IMR-90 (cell line): ENCODE data around the gene TCF7L2. TPM values are rescaled to one million over a fixed set of nuclear protein-coding genes. Genes with fewer than 3 reads are reported as not detected.

ENCODE experiments used
- ATAC-seq: fragments of 200-7000 bp; cut with Tn5 transposase; 2 replicates; pipeline ENCODE4 v1.9.1; 2020; ENCODE audit warnings: low read depth, mild to moderate bottlenecking, moderate library complexity
- BruUV-seq: library from RNA; stranded (reverse); fragments of 400-500 nt; replicated peaks from 2 replicates; lab custom pipeline; 2021; lab: Mats Ljungman, UMichigan
- CTCF ChIA-PET: fragments of 300-600 bp; formaldehyde crosslinking; extraction: SDS; loops from one replicate; lab custom pipeline; 2021; ENCODE audit warnings: antibody characterized with exemption; lab: Yijun Ruan, JAX
- POLR2A ChIA-PET: fragments of 300-600 bp; sonication (Branson Sonifier 250); formaldehyde crosslinking; loops from one replicate; lab custom pipeline; 2022; ENCODE audit warnings: antibody characterized with exemption; ENCODE audit not compliant: unreplicated experiment; lab: Charles Lee
- DNase-seq: peaks from one replicate; pipeline ENCODE4 v3.0.0; 2013
- H2AFZ ChIP-seq: replicated peaks from 2 replicates; pipeline ENCODE3; 2013; ENCODE audit warnings: low read length, mild to moderate bottlenecking; ENCODE audit not compliant: poor library complexity
- H2AK5ac ChIP-seq: 2 replicates; pipeline ENCODE4 v1.6.1; 2013; ENCODE audit warnings: low read depth, low read length, inconsistent platforms
- H2AK9ac ChIP-seq: replicated peaks from 2 replicates; pipeline ENCODE3; 2013; ENCODE audit warnings: mild to moderate bottlenecking, low read depth, low read length, moderate library complexity; ENCODE audit not compliant: poor library complexity
- H2BK120ac ChIP-seq: 2 replicates; pipeline ENCODE4 v1.6.1; 2013; ENCODE audit warnings: low read depth, low read length, inconsistent platforms
- H2BK15ac ChIP-seq: 3 replicates; pipeline ENCODE4 v1.6.1; 2013; ENCODE audit warnings: low read depth, low read length, inconsistent platforms
- H2BK20ac ChIP-seq: 2 replicates; pipeline ENCODE4 v1.6.1; 2013; ENCODE audit warnings: low read depth, mild to moderate bottlenecking, inconsistent platforms, low read length, moderate library complexity
- H2BK5ac ChIP-seq: 2 replicates; pipeline ENCODE4 v1.6.1; 2013; ENCODE audit warnings: mild to moderate bottlenecking, low read depth, low read length, inconsistent platforms; ENCODE audit not compliant: poor library complexity, severe bottlenecking
- H3K14ac ChIP-seq: replicated peaks from 2 replicates; pipeline ENCODE4 v1.6.1; 2013; ENCODE audit warnings: low read depth, low read length, inconsistent platforms
- H3K18ac ChIP-seq: 2 replicates; pipeline ENCODE4 v1.6.1; 2013; ENCODE audit warnings: low read depth, low read length, control low read depth
- H3K23ac ChIP-seq: 2 replicates; pipeline ENCODE4 v1.6.1; 2013; ENCODE audit warnings: low read depth, low read length, inconsistent platforms
- H3K27ac ChIP-seq: 2 replicates; pipeline ENCODE4 v1.5.1; 2013; ENCODE audit warnings: mild to moderate bottlenecking, control low read depth, low read length; ENCODE audit not compliant: insufficient read depth
- H3K27me3 ChIP-seq: 2 replicates; pipeline ENCODE4 v1.6.1; 2013; ENCODE audit warnings: low read length; ENCODE audit not compliant: control insufficient read depth, insufficient read depth
- H3K36me3 ChIP-seq: 2 replicates; pipeline ENCODE4 v1.6.1; 2013; ENCODE audit warnings: low read length, mixed read lengths; ENCODE audit not compliant: control insufficient read depth, insufficient read depth
- H3K4ac ChIP-seq: 2 replicates; pipeline ENCODE4 v1.6.1; 2013; ENCODE audit warnings: low read depth, low read length, inconsistent platforms
- H3K4me1 ChIP-seq: 2 replicates; pipeline ENCODE4 v1.6.1; 2013; ENCODE audit warnings: low read length, mixed read lengths; ENCODE audit not compliant: control insufficient read depth, insufficient read depth
- H3K4me2 ChIP-seq: 2 replicates; pipeline ENCODE4 v1.6.1; 2013; ENCODE audit warnings: low read depth, mild to moderate bottlenecking, control low read depth, low read length, moderate library complexity
- H3K4me3 ChIP-seq: 2 replicates; pipeline ENCODE4 v1.5.1; 2013; ENCODE audit warnings: low read depth, mild to moderate bottlenecking, control low read depth, low read length, moderate library complexity; ENCODE audit not compliant: insufficient read depth
- H3K56ac ChIP-seq: 2 replicates; pipeline ENCODE4 v1.6.1; 2013; ENCODE audit warnings: low read length, inconsistent platforms; ENCODE audit not compliant: insufficient read depth; ENCODE audit errors: extremely low read depth
- H3K79me1 ChIP-seq, 2 experiments: 2 replicates each; pipeline ENCODE4 v1.6.1; 2013; ENCODE audit warnings: low read length in 2 of 2, inconsistent platforms in 1 of 2, low read depth in 1 of 2
- H3K9ac ChIP-seq: 2 replicates; pipeline ENCODE4 v1.6.1; 2013; ENCODE audit warnings: low read depth, low read length, control low read depth
- H3K9me1 ChIP-seq: 2 replicates; pipeline ENCODE4 v1.6.1; 2013; ENCODE audit warnings: low read length, inconsistent platforms; ENCODE audit not compliant: insufficient read depth
- H3K9me3 ChIP-seq: 2 replicates; pipeline ENCODE4 v1.6.1; 2013; ENCODE audit warnings: low read length; ENCODE audit not compliant: control insufficient read depth, insufficient read depth
- H4K20me1 ChIP-seq: 2 replicates; pipeline ENCODE4 v1.6.1; 2013; ENCODE audit warnings: low read length, inconsistent platforms; ENCODE audit not compliant: insufficient read depth
- H4K5ac ChIP-seq: 2 replicates; pipeline ENCODE4 v1.6.1; 2013; ENCODE audit warnings: mild to moderate bottlenecking, low read depth, low read length, control low read depth
- H4K8ac ChIP-seq, 2 experiments: 2 replicates each; pipeline ENCODE4 v1.6.1; 2013; ENCODE audit warnings: low read depth in 2 of 2, low read length in 2 of 2, control low read depth in 1 of 2, inconsistent platforms in 1 of 2
- H4K91ac ChIP-seq: 2 replicates; pipeline ENCODE4 v1.6.1; 2013; ENCODE audit warnings: low read depth, low read length, inconsistent platforms; ENCODE audit not compliant: insufficient read depth
- BHLHE40 ChIP-seq: fragments of 150-350 bp; IDR thresholded peaks from 2 replicates; pipeline ENCODE4 v1.6.1; 2016; ENCODE audit warnings: mild to moderate bottlenecking, low read depth, low read length
- CEBPB ChIP-seq: IDR thresholded peaks from 2 replicates; pipeline ENCODE4 v1.6.1; 2012; ENCODE audit warnings: low read depth, low read length, improper control_type of control experiment
- CHD1 ChIP-seq: IDR thresholded peaks from 2 replicates; pipeline ENCODE4 v1.6.1; 2012; ENCODE audit warnings: low read depth, low read length, improper control_type of control experiment
- ELK1 ChIP-seq: fragments of 150-350 bp; IDR thresholded peaks from 2 replicates; pipeline ENCODE4 v1.6.1; 2016; ENCODE audit warnings: low read depth, mild to moderate bottlenecking, low read length, moderate library complexity, borderline replicate concordance
- FOS ChIP-seq: fragments of 150-350 bp; IDR thresholded peaks from 2 replicates; pipeline ENCODE4 v1.6.1; 2016; ENCODE audit warnings: low read depth, low read length
- MAFK ChIP-seq: IDR thresholded peaks from 2 replicates; pipeline ENCODE4 v1.6.1; 2012; ENCODE audit warnings: low read depth, low read length, improper control_type of control experiment
- MAZ ChIP-seq: IDR thresholded peaks from 2 replicates; pipeline ENCODE4 v1.6.1; 2012; ENCODE audit warnings: low read depth, mild to moderate bottlenecking, low read length, improper control_type of control experiment, moderate library complexity, borderline replicate concordance
- MXI1 ChIP-seq: IDR thresholded peaks from 2 replicates; pipeline ENCODE4 v1.6.1; 2012; ENCODE audit warnings: low read depth, mild to moderate bottlenecking, low read length, moderate library complexity, borderline replicate concordance
- POLR2A ChIP-seq: IDR thresholded peaks from 2 replicates; pipeline ENCODE4 v1.6.1; 2012; ENCODE audit warnings: mild to moderate bottlenecking, low read depth, low read length
- RAD21 ChIP-seq: IDR thresholded peaks from 2 replicates; pipeline ENCODE4 v1.6.1; 2012; ENCODE audit warnings: low read length, improper control_type of control experiment
- RCOR1 ChIP-seq: IDR thresholded peaks from 2 replicates; pipeline ENCODE4 v1.6.1; 2012; ENCODE audit warnings: mild to moderate bottlenecking, low read length, improper control_type of control experiment; ENCODE audit not compliant: insufficient replicate concordance
- RFX5 ChIP-seq: IDR thresholded peaks from 2 replicates; pipeline ENCODE4 v1.8.0; 2012; ENCODE audit warnings: low read depth, mild to moderate bottlenecking, low read length, moderate library complexity
- SMC3 ChIP-seq: fragments of 150-350 bp; IDR thresholded peaks from 2 replicates; pipeline ENCODE4 v1.6.1; 2016; ENCODE audit warnings: low read depth, mild to moderate bottlenecking, antibody characterized with exemption, low read length, moderate library complexity
- WGBS, 2 experiments: methylation state at CpG; one replicate each; pipeline versions ENCODE4 v1.1.5 to v1.1.7; 2013; ENCODE audit warnings: missing lambda C conversion rate in 2 of 2; ENCODE audit not compliant: insufficient read length in 1 of 2; ENCODE audit errors: extremely low coverage in 2 of 2; 5-methylcytosine and 5-hydroxymethylcytosine counted together
- dilution Hi-C: fragments of 300-500 bp; cut with HindIII; formaldehyde crosslinking; loops from one replicate; pipeline ENCODE4 v1.14.3; 2018; ENCODE audit warnings: low sequenced_read_pairs; ENCODE audit not compliant: unreplicated experiment
- in situ Hi-C: fragments of 300-500 bp; cut with MboI; formaldehyde crosslinking; loops from 3 replicates; pipeline ENCODE4 v1.14.3; 2019; ENCODE audit warnings: low sequenced_read_pairs, inconsistent platforms, mixed read lengths
- intact Hi-C: fragments of 100-400 bp; cut with micrococcal nuclease; formaldehyde crosslinking; loops from 2 replicates; pipeline ENCODE4 v1.10.0; 2022
- polyA plus RNA-seq, 3 experiments: library from polyadenylated mRNA; depleted of rRNA; stranded (reverse); fragments of >200 nt; gene quantifications; 2 replicates each; pipeline ENCODE4 v1.2.3, GENCODE V29; 2012; ENCODE audit warnings: low replicate concordance in 1 of 3
- total RNA-seq: library from RNA; depleted of rRNA; stranded (reverse); fragments of >200 nt; gene quantifications from 2 replicates; pipeline ENCODE4 v1.2.3, GENCODE V29; 2012
- TF ChIP-seq, protein P1 (sequence below): conservative IDR thresholded peaks from 2 replicates; pipeline ENCODE4 v1.5.1; 2012; ENCODE audit warnings: mild to moderate bottlenecking, low read depth, low read length, improper control_type of control experiment
- TF ChIP-seq, protein P2 (sequence below): fragments of 150-350 bp; IDR thresholded peaks from 2 replicates; pipeline ENCODE4 v1.6.1; 2017; ENCODE audit warnings: mild to moderate bottlenecking, antibody characterized with exemption, low read length, low read depth

Gene TCF7L2
- total and polyA plus RNA-seq, 2 of the 4 experiments (the other 2 are of a cell fraction): 1.3 to 12.2 TPM

DNA sequence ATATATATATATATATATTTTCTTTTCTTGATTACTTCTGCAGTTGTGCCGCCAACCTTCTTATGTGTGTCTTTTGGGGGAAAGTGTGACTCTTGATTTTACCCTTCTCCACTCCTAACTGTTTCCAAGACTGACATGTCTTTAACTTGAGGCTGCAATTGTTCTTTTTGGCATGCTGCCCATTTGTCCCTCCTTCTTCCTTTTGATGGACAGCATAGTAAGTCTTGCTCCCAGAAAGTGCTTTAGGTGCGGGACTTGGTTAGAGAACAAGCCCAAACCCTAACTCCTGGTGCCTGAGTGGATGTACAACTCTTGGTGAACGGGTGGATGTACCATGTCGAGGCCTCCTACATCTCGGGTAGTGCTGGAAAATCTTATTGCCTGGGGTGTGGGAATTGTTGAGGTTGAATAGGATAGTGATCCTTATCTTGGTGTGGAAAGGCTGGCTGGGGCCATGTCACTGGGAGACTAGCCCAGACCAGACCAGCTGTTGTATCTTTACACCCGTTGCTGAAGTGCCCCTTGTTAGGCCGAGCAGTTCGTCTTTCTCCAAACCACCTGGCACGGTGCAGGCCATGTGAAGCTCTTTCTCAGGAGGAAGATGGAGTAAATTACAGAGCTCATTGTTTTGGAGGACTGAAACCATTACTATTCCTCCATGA, 16.3 kb downstream of the TCF7L2 start:
- Histone ChIP-seq H3K27me3 (no peaks in the 10 kb centered on the region), H3K79me1 (peaks cover 40 to 76% of the 10 kb centered on the region in 2 experiments), H3K4me3 (no peak overlapping the region), H4K91ac (0 out of 2 replicates have a peak overlapping the region, but pooled peaks have one; percentile 40), H3K4ac (peak overlapping the region; percentile 46; the same call in 1 of the 2 replicates), H2BK5ac (no peak overlapping the region), H3K4me1 (peaks cover 16% of the 10 kb centered on the region), H4K5ac (no peak overlapping the region), H2AK5ac (peak overlapping the region; percentile 69; the same call in 1 of the 2 replicates), H4K20me1 (peaks cover 43% of the 10 kb centered on the region; the same call in 1 of the 2 replicates), H3K56ac (no peak overlapping the region), H2BK15ac (no peak overlapping the region), H2AFZ (no peak overlapping the region), H3K14ac (peak overlapping the region; percentile 16; the same call in 1 of the 2 replicates), H2BK120ac (no peak overlapping the region), H3K9me1 (peaks cover 37% of the 10 kb centered on the region), H3K27ac (no peak overlapping the region), H2BK20ac (no peak overlapping the region), H3K23ac (peak overlapping the region; percentile 15; the same call in 1 of the 2 replicates), H3K4me2 (no peak overlapping the region), H3K9me3 (no peaks in the 10 kb centered on the region), H2AK9ac (no peak overlapping the region), H4K8ac (no peak overlapping the region), H3K36me3 (peaks cover 7% of the 10 kb centered on the region; the same call in 1 of the 2 replicates), H3K18ac (no peak overlapping the region; the same call in 1 of the 2 replicates), H3K9ac (no peak overlapping the region)
- ChIA-PET POLR2A (no interaction called here), CTCF (no interaction called here)
- intact Hi-C loops: no loop called here
- in situ Hi-C loops: no loop called here
- DNase-seq: no peak
- dilution Hi-C loops: no loop called here
- WGBS, 2 experiments: no CpG with 5 or more reads among the region's 9 CpGs
- no TSS peak for BruUV-seq
- ATAC-seq: no peak
- TF ChIP-seq MAFK (no peak), FOS (no peak), RCOR1 (no peak), RAD21 (no peak), RFX5 (no peak), MAZ (no peak), CHD1 (no peak), SMC3 (no peak), ELK1 (no peak), CEBPB (no peak), MXI1 (no peak), POLR2A (no peak), BHLHE40 (no peak)
- TF ChIP-seq, protein P1, sequence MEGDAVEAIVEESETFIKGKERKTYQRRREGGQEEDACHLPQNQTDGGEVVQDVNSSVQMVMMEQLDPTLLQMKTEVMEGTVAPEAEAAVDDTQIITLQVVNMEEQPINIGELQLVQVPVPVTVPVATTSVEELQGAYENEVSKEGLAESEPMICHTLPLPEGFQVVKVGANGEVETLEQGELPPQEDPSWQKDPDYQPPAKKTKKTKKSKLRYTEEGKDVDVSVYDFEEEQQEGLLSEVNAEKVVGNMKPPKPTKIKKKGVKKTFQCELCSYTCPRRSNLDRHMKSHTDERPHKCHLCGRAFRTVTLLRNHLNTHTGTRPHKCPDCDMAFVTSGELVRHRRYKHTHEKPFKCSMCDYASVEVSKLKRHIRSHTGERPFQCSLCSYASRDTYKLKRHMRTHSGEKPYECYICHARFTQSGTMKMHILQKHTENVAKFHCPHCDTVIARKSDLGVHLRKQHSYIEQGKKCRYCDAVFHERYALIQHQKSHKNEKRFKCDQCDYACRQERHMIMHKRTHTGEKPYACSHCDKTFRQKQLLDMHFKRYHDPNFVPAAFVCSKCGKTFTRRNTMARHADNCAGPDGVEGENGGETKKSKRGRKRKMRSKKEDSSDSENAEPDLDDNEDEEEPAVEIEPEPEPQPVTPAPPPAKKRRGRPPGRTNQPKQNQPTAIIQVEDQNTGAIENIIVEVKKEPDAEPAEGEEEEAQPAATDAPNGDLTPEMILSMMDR: no peak
- TF ChIP-seq, protein P2, sequence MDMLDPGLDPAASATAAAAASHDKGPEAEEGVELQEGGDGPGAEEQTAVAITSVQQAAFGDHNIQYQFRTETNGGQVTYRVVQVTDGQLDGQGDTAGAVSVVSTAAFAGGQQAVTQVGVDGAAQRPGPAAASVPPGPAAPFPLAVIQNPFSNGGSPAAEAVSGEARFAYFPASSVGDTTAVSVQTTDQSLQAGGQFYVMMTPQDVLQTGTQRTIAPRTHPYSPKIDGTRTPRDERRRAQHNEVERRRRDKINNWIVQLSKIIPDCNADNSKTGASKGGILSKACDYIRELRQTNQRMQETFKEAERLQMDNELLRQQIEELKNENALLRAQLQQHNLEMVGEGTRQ: no peak
